ENCODE data around the gene GALNT2.

The GALNT2 gene

GRCh38 chr1:230171356-230172015 lies 104.4 kb downstream of the GALNT2 start:
- no peak for DNase-seq

- no peak for DNase-seq
Observed at GRCh38 chr1:230172016-230172537, 105.0 kb downstream of the GALNT2 start.

DNA sequence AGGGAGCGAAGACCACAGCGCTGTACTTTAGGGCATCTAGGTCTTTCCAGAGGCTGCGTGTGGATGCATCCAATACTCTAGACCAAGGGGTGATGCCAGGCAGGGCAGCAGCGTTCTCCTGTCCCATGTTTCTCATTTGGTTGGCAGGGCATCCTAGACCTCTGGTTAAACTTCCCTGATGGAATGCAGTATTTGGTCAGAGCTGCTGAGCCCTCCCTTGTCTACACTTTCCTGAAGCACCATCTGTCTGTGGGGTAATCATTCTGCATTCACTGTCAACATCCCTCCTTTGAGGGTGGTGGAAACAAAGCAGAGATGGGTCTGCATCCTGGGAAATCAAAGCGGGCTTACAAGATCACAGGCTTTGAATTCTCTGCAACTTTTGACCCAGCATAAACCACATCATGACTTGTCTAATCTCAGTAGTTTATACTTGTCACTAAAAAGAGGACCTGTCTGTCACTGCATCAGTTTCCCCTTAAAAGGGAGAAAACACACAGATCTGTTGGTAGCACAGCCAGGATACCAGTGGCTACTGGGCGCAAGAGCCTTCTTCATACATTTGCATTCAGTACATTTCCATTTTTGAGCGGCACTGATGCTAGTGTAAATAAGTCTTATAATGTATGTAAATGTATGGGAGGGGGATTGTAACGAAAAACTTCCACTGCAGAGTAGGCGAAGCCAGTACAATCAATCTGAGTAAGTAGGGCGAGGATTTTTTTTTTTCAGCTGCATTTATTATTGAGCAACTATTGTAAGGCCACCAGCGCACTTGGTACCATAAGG lies 106.3 kb downstream of the GALNT2 start:
- DNase-seq, result no peak

DNA sequence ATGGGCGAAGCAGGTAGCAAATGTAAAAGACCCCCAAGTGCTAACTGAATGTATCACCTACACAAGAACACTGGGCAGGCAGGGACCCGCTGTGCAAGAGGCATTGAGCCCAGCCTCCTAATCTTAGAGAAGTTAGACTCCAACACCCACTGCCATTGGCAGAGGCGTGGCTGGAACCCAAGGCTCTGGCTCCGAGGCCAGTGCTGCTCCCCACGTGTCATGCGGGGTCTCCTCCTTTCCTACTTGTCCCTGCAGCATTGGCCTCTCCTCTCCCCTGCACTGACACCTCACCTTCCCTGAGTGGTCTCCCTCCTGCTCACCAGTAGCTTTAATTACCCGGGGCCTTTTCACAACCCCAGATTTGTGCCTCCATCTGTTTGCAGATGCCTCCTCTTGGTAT lies 107.0 kb downstream of the GALNT2 start:
- no peak for DNase-seq

- no peak for DNase-seq
Observed at GRCh38 chr1:230174471-230175162, 107.6 kb downstream of the GALNT2 start.

- no peak for DNase-seq
Observed at GRCh38 chr1:230175163-230175747, 108.2 kb downstream of the GALNT2 start.

DNA sequence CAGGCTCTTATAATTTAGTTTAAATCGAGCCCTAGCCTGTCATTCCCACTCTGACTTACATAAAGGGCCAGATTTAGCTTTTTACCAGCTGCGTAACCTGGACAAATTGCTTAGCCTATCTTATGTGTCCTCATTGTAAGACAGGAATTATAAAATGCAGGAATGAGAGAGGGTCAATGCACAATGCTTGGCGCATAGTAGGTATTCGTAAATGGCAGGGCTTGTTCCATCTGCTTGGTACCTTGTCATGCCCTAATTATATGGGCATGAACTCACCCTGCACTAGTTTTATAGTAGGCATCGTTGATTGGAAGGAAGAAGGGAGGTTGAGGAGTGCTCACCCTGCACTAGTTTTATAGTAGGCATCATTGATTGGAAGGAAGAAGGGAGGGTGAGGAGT lies 108.8 kb downstream of the GALNT2 start:
- no peak for DNase-seq

DNA sequence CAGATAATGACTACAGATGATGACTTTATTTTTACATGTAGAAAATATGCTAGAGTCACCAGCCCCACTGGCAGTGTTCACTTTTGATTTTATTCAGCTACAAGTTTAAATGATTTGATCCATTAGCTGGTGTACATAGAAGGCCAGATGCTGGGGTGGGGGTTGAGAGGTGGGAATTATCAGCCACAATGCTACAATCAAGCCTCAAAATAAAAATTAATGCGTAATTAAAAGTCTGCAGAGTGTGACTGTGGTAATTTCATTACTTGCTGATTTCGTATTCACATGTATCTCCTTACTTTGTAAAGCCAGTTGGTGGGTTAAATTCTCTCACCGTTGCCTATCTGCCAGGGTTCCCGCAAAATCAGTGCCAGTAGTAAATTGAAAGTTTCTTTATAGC lies 109.3 kb downstream of the GALNT2 start:
- no peak for DNase-seq

- DNase-seq, result no peak
Observed at GRCh38 chr1:230176871-230177411, 109.9 kb downstream of the GALNT2 start.

DNA sequence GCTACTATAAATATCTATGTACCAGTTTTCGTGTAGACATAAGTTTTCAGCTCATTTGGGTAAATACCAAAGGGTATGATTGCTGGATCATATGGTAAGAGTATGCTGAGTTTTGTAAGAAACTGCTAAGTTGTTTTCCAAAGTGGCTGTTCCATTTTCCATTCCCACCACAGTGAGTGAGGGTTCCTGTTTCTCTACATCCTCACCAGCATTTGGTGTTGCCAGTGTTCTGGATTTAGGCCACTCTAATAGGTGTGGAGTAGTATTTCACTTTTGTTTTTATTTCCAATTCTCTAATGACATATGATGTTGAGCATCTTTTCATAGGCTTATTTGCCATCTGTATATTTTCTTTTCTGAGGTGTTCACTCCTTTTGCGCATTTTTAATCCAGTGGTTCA lies 112.2 kb downstream of the GALNT2 start:
- DNase-seq, result no peak

GRCh38 chr1:230185076-230186001 lies 118.3 kb downstream of the GALNT2 start:
- DNase-seq, result no peak

DNA sequence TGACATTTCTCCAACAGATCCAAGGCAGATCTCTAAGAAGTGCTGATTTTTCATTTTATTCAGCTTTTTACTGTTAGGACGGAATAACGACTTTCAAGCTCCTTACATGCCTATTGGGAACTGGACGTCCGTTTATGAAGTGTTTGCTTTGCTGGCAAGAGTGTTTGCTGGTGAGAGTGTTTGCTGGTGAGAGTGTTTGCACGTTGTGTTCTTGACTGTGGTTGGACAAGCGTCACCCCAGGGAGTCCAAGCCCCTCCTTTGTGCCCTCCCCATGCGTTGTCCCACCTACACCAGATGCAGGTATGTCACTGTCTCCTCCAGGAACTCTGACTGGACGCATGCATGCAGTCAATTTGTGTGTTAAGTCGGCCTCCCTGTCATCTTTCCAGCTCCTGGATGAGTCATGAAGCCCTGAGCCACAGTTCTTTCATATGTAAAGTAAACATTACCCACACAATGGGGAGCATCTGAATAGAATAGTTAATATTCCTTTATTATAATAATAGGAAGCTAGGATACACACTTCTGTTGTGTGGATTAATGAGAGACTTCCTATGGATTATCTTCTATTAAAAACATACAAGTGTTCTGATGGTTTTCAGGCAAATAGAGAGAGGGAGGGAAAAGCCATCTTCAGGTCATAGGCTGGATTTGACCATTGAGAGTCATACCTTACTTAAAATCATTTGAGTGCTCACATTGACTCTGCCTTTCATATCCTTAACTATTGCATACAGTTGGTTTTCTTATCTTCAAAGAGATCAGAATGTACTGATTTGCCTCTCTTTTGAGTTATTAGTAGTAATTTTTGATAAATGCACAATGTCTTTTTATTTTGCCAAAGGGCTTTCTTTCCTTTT lies 119.2 kb downstream of the GALNT2 start:
- no peak for DNase-seq

- DNase-seq, result no peak
Observed at GRCh38 chr1:230186874-230187273, 119.8 kb downstream of the GALNT2 start.

DNA sequence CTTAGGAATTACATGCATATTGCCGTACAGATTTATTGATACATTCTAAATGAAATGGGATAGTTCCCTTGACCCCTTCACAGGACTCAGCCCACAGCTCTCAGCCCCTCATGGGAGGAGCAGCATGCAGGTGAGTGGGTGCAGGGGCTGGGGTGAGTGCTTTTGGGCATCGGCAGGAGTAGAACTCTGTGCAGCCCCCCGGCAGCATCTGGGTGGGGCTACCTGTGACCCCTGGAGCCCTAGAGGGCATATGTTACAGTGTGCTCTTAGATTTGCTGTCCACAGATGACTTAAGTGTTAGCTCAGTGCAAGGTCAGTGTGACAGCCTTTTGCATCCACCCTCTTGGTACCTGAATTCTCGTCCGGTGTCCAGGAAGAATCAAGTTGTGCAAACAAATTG lies 120.3 kb downstream of the GALNT2 start:
- no peak for DNase-seq

- no peak for DNase-seq
Observed at GRCh38 chr1:230188826-230189225, 121.8 kb downstream of the GALNT2 start.

- no peak for DNase-seq
Observed at GRCh38 chr1:230189341-230189740, 122.3 kb downstream of the GALNT2 start.

DNA sequence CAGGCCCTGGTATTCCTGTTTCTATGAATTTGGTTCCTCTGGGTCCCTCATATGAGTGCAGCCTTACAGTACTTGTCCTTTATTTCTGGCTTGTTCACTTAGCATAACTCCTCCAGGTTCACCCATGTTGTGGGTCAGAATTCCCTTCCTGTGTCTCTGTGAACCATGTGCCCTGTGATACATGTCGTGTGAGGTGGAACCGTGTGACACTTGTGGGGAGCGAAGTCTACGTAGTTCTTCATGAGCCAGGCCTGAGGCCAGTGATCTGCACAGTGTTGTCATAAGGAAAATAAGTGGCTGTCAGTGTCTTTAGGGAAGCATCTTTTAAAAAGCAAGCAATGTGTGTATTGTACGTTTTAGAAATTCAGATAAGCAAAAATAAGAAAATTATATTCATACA lies 122.8 kb downstream of the GALNT2 start:
- no peak for DNase-seq

DNA sequence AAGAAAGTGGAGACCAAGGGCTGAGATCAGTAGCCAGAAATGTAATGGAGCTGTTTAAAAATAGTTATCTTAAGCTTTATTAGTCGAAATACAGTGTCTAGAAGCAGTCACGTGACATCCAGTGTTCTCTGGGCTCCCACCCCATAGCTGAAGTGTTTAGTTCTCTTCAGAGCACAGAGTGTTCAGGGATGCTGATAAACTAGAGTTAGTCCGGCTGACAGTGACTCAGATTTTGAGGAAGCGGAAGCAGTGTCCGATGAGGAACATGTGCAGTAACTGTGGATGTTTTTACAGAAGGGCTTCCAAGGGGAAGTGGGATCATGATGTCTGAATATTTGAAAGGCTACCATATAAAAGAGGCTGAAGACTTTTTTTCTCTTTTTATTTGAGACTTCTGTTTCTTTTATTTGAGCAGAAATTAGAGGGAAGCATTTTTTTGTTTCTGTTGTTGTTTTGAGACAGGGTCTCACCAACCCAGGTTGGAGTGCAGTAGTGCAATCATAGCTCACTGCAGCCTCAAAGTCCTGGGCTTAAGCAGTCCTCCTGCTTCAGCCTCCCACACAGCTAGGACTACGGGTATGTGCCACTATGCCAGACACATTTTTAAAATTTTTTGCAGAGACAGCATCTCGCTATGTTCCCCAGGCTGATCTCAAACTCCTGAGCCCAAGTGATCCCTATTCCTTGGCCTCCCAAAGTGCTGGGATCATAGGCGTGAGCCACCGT lies 124.2 kb downstream of the GALNT2 start:
- no peak for DNase-seq

GRCh38 chr1:230191855-230192254 lies 124.8 kb downstream of the GALNT2 start:
- no peak for DNase-seq

- DNase-seq, result no peak
Observed at GRCh38 chr1:230194525-230194924, 127.5 kb downstream of the GALNT2 start.
